NCI-H82 (cell line): ENCODE results near the gene BMPR2.
"Not testable (repeated sequence)": the region's sequence is repeated elsewhere in the genome, so short reads cannot be mapped to it uniquely, and the experiment has no call there.

Experiments used
- DNase-seq: peaks from one replicate; lab custom pipeline; 2025; lab: John Stamatoyannopoulos, UW

BMPR2 gene

GRCh38 chr2:202382684-202383083 lies 6.6 kb downstream of the BMPR2 start:
- DNase-seq, result no peak

- DNase-seq, result not testable (repeated sequence)
Observed at GRCh38 chr2:202386495-202386894, 10.4 kb downstream of the BMPR2 start.

- peak; percentile 67 for DNase-seq
Observed at GRCh38 chr2:202387608-202388342, 11.6 kb downstream of the BMPR2 start.

DNA sequence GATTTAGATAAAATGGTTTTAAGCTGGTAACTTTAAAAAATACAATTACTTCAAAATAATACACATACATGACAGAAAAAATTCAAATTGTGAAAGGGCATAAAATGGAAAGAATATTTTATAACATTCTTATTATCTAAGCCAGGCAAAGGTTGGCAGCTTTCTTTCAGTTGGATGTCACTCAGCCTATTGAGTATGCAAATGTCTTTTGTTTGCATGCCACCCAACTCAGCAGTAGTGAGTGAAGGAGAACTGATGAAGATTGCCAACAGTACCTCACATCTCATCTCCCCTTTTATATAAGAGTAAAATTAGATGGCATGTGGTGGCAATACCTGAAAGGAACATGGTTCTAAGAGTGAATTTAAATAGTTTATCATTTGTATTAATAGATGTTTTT lies 24.8 kb downstream of the BMPR2 start:
- no peak for DNase-seq

DNA sequence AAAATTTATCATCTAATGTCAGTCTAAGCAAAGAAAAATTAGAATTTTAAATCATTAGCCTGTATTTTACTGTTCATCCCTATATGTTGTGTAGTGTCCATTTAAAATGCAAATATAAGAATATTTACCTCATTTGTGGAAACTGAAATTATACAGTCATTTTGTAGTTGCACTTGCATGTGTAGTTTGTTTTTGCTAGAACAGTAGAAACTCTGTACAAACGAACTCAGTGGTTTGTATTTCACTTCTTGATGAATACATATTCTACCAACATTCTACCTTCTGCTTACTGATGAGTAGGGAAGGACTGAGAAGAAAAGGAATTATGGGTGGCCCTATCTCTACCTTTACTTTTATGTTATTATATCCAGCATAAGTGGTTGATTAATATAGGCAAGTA lies 29.7 kb downstream of the BMPR2 start:
- DNase-seq, result no peak

DNA sequence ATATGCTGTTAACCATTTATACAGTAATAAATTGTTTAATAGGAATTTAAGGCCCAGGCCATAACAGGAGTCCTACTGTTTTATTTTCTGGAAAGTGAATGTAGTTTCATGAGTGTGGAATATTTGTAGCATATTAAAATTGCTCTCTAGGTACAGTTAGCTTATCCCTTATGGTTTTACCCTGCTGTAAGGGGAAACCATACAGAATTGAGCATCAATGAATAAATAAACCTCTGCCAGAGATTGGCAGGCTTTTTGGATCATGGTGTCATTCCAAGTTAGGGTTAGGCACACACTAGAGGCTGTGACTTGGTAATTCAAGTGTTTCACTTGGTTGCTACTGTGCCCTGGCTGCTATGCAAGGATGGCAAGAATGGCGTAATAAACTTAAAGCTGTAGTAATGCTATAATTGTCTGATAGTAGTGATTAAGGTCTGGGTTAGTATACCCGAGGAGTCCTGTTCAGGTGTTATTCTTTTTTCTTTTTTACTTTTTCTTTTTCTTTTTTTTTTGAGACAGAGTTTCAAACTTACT lies 30.4 kb downstream of the BMPR2 start:
- DNase-seq, result no peak

DNA sequence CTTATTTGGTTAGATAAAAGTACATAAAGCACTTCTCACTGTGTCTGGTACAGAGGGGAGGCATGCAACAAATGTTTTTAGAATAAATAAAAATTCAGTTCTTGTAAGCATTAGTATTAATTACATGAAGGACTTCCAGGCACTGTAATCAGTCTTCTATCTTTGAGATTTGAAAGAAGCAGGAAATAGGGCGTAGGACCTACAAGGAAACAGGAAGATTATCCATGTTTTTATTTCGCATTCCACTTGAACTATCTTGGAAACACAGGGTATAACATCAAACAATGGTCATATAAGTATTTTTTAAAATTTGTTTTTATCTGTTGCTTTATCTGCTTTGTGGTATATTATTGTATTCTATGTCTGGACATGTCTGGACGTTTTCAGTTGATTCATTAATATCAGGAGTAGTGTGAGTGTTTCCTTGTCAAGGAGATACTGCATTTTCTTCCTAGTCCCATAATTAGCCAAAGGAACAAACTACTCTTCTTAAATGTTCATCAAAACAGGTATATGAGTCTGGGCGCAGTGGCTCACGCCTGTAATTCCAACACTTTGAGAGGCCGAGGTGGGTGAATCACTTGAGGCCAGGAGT lies 32.5 kb downstream of the BMPR2 start:
- DNase-seq, result no peak

- no peak for DNase-seq
Observed at GRCh38 chr2:202410092-202410491, 34.0 kb downstream of the BMPR2 start.

GRCh38 chr2:202411097-202411496 lies 35.0 kb downstream of the BMPR2 start:
- DNase-seq, result no peak

- DNase-seq, result no peak
Observed at GRCh38 chr2:202418027-202418426, 41.9 kb downstream of the BMPR2 start.

- DNase-seq, result no peak
Observed at GRCh38 chr2:202418511-202418910, 42.4 kb downstream of the BMPR2 start.

GRCh38 chr2:202423139-202423538 lies 47.0 kb downstream of the BMPR2 start:
- no peak for DNase-seq

DNA sequence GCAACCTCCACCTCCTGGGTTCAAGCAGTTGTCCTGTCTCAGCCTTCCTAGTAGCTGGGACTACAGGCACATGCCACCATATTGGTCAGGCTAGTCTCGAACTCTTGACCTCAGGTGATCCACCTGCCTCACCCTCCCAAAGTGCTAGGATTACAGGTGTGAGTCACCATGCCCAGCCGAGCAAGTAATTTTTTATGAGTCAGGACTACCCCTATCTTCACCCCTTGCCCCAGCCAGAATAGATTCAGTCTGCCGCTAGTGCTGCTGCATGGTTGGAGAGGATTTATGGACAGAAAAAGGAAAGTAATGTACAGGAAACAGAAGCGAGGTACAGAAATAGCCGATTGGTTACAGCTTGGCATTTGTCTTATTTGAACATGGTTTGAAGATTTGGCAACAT lies 48.9 kb downstream of the BMPR2 start:
- no peak for DNase-seq

GRCh38 chr2:202426751-202427150 lies 50.6 kb downstream of the BMPR2 start:
- DNase-seq, result no peak

- peak; percentile 79 for DNase-seq
Observed at GRCh38 chr2:202429164-202429980, 53.2 kb downstream of the BMPR2 start.

GRCh38 chr2:202432776-202433175 lies 56.6 kb downstream of the BMPR2 start:
- DNase-seq, result peak; percentile 86

- no peak for DNase-seq
Observed at GRCh38 chr2:202434472-202434871, 58.3 kb downstream of the BMPR2 start.

GRCh38 chr2:202436626-202437025 lies 60.5 kb downstream of the BMPR2 start:
- DNase-seq, result no peak

- not testable (repeated sequence) for DNase-seq
Observed at GRCh38 chr2:202440117-202440516, 64.0 kb downstream of the BMPR2 start.

- DNase-seq, result peak; percentile 55
Observed at GRCh38 chr2:202442882-202443281, 66.8 kb downstream of the BMPR2 start.

- DNase-seq, result no peak
Observed at GRCh38 chr2:202444000-202444399, 67.9 kb downstream of the BMPR2 start.

- DNase-seq, result no peak
Observed at GRCh38 chr2:202449344-202449743, 73.2 kb downstream of the BMPR2 start.

DNA sequence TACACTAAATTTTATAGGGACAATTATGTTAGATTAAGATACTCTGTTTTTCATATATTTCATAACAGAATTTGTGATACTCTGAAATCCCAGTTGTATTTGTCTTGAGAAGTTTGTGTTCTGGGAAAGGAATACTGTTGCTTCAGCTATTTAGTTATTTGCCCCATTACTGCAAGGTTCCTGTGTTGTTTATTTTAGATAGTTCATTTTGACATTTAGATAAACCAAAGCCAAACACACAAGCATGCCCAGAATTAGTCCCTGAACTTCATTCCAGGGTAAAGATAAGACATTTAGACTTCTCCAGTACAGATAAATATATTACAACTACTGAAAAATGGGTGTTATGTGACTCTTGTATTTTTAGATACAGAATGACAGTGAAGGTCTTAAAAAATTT lies 74.7 kb downstream of the BMPR2 start:
- no peak for DNase-seq
